ENCODE results near the gene DOCK2.
"Not testable (repeated sequence)": the region's sequence is repeated elsewhere in the genome, so short reads cannot be mapped to it uniquely, and the experiment has no call there.

The DOCK2 gene

DNA sequence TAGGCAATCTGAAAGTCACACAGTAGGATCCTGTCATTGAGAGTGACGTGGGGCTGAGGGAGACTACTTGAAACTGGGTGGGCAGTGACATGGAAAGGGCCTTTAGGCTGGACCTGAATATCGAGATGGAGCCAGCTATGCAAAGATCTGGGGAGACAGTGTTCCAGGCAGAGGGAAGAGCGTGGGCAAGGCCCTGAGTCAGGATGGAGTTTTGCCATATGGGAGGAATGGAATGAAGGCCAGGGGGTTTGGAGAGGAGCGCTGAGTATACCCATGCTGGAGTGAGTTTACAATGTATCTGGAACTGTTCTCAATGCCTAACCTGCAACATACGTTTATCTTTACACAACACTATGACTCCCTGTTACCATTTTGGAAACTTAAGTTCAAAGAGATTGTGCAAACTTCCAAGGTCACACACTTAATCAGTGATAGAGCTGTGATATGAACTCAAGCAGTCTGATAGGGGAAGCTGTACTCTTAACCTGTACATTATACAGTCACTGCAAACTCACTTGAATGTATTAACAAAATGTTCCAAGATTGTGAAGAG lies 309.7 kb downstream of the DOCK2 start:
- H3K9ac ChIP-seq (ENCODE audit: low read depth in 1 of 2, low read length in 2 of 2): no peak overlapping the region
- H3K4me1 ChIP-seq (ENCODE audit: control insufficient read depth in 2 of 2, insufficient read depth in 2 of 2, low read length in 2 of 2): peaks cover 0 to 3% of the 10 kb centered on the region in 2 donors
- no peak overlapping the region for H3K27ac ChIP-seq (ENCODE audit: low read depth in 2 of 2, low read length in 2 of 2)

GRCh38 chr5:169950333-169950732 lies 313.3 kb downstream of the DOCK2 start:
- H3K9ac ChIP-seq (ENCODE audit: low read depth in 1 of 2, low read length in 2 of 2): no peak overlapping the region
- H3K4me1 ChIP-seq (ENCODE audit: control insufficient read depth in 2 of 2, insufficient read depth in 2 of 2, low read length in 2 of 2): peaks cover 0 to 3% of the 10 kb centered on the region in 2 donors
- H3K4me3 ChIP-seq (ENCODE audit: low read length in 2 of 2): no peak overlapping the region
- H3K27me3 ChIP-seq (ENCODE audit: control insufficient read depth in 2 of 2, insufficient read depth in 2 of 2, low read length in 2 of 2): peaks cover 0 to 2% of the 10 kb centered on the region in 2 donors
- H3K9me3 ChIP-seq (ENCODE audit: control insufficient read depth in 2 of 2, low read length in 2 of 2): no peaks in the 10 kb centered on the region
- H3K36me3 ChIP-seq (ENCODE audit: control insufficient read depth in 2 of 2, insufficient read depth in 2 of 2, low read length in 2 of 2): no peaks in the 10 kb centered on the region
- no peak overlapping the region for H3K27ac ChIP-seq (ENCODE audit: low read depth in 2 of 2, low read length in 2 of 2)

More for the DNA sequence above, 309.7 kb downstream of the DOCK2 start:
- H3K27me3 ChIP-seq (ENCODE audit: control insufficient read depth in 2 of 2, insufficient read depth in 2 of 2, low read length in 2 of 2): peaks cover 0 to 2% of the 10 kb centered on the region in 2 donors
- H3K36me3 ChIP-seq (ENCODE audit: control insufficient read depth in 2 of 2, insufficient read depth in 2 of 2, low read length in 2 of 2): no peaks in the 10 kb centered on the region
- H3K4me3 ChIP-seq (ENCODE audit: low read length in 2 of 2): no peak overlapping the region
- H3K9me3 ChIP-seq (ENCODE audit: control insufficient read depth in 2 of 2, low read length in 2 of 2): no peaks in the 10 kb centered on the region

DNA sequence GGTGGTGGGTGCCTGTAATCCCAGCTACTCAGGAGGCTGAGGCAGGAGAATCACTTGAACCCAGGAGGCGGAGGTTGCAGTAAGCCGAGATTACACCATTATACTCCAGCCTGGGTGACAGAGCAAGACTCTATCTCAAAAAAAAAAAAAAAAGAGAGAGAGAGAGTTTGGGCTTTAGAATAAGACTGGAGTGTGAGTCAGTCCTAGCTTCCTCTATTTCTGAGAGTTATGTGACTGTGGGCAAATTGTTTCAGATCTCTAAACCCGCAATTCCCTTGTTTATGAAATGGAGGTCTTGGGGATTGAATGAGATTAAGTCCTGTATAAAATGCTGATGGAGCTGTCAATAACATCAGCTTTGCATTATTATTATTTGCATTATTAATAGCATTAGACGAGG lies 316.1 kb downstream of the DOCK2 start:
- not testable (repeated sequence) for H3K9me3 ChIP-seq (ENCODE audit: control insufficient read depth in 2 of 2, low read length in 2 of 2); H3K4me3 ChIP-seq (ENCODE audit: low read length in 2 of 2); H3K27ac ChIP-seq (ENCODE audit: low read depth in 2 of 2, low read length in 2 of 2); H3K9ac ChIP-seq (ENCODE audit: low read depth in 1 of 2, low read length in 2 of 2); H3K4me1 ChIP-seq (ENCODE audit: control insufficient read depth in 2 of 2, insufficient read depth in 2 of 2, low read length in 2 of 2); H3K27me3 ChIP-seq (ENCODE audit: control insufficient read depth in 2 of 2, insufficient read depth in 2 of 2, low read length in 2 of 2); H3K36me3 ChIP-seq (ENCODE audit: control insufficient read depth in 2 of 2, insufficient read depth in 2 of 2, low read length in 2 of 2)

DNA sequence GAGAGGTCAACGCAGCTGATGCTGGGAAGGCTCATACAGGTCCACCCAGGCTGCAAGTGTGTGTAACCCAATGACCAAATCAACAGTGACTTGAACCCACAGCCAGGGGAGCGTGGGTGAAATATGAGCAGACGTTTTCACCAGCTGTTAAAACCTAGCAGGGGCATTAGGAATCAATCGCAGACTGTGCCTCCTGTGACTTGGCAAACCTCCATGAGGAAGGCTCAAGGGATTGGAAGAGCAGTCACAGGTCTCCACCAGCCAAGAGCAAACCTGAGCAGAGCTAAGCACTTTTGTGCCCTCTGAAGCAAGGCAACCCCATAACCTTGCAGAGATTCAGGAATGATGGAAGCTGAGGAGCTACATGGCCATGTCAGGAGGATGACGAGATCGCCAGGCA lies 317.7 kb downstream of the DOCK2 start:
- no peaks in the 10 kb centered on the region for H3K9me3 ChIP-seq (ENCODE audit: control insufficient read depth in 2 of 2, low read length in 2 of 2)
- H3K9ac ChIP-seq (ENCODE audit: low read depth in 1 of 2, low read length in 2 of 2): no peak overlapping the region
- H3K27ac ChIP-seq (ENCODE audit: low read depth in 2 of 2, low read length in 2 of 2): no peak overlapping the region
- H3K4me1 ChIP-seq (ENCODE audit: control insufficient read depth in 2 of 2, insufficient read depth in 2 of 2, low read length in 2 of 2): no peaks in the 10 kb centered on the region
- no peak overlapping the region for H3K4me3 ChIP-seq (ENCODE audit: low read length in 2 of 2)
- peaks cover 0 to 2% of the 10 kb centered on the region in 2 donors for H3K27me3 ChIP-seq (ENCODE audit: control insufficient read depth in 2 of 2, insufficient read depth in 2 of 2, low read length in 2 of 2)
- no peaks in the 10 kb centered on the region for H3K36me3 ChIP-seq (ENCODE audit: control insufficient read depth in 2 of 2, insufficient read depth in 2 of 2, low read length in 2 of 2)

DNA sequence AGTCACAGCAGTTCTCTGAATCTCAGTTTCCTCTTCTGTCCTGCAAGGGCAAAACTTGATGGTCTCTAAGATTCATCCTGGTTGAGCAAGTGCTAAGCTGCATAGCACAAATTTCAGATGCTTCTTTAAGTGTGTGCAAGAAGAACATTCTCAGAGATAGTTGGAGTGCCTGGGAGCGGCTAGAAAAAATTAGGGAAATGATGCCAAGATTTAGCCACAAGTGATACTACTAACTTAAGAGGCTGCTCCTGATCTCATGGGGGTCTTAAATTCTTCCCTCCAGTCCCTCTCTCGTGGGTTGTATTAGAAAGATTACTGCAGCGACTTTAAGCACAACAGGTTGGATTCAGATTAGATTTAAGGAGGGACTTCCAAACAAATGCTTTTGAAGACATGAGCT lies 319.1 kb downstream of the DOCK2 start:
- Histone ChIP-seq H3K4me3 (ENCODE audit: low read length in 2 of 2) (no peak overlapping the region), H3K27ac (ENCODE audit: low read depth in 2 of 2, low read length in 2 of 2) (no peak overlapping the region), H3K9ac (ENCODE audit: low read depth in 1 of 2, low read length in 2 of 2) (no peak overlapping the region), H3K4me1 (ENCODE audit: control insufficient read depth in 2 of 2, insufficient read depth in 2 of 2, low read length in 2 of 2) (no peaks in the 10 kb centered on the region), H3K27me3 (ENCODE audit: control insufficient read depth in 2 of 2, insufficient read depth in 2 of 2, low read length in 2 of 2) (peaks cover 0 to 2% of the 10 kb centered on the region in 2 donors), H3K36me3 (ENCODE audit: control insufficient read depth in 2 of 2, insufficient read depth in 2 of 2, low read length in 2 of 2) (no peaks in the 10 kb centered on the region), H3K9me3 (ENCODE audit: control insufficient read depth in 2 of 2, low read length in 2 of 2) (no peaks in the 10 kb centered on the region)

DNA sequence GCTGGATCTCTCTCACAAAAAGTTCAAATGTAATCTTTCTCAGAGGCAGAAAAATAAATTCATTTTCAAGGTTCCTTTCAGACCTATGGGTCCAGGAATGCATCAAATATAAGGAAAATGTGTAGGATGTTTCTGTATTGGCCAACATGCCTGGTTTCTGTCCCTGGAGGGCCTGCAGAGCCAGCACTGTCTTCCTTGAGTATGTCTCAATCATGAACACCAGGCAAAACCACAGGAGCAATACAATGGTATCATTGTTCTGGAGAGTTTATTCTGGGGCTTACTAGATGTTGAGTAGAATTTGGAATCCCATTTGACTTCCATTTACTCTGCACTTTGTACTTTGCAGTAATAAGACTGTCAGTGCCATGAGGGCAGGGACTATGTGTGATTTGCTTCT lies 319.7 kb downstream of the DOCK2 start:
- H3K4me1 ChIP-seq (ENCODE audit: control insufficient read depth in 2 of 2, insufficient read depth in 2 of 2, low read length in 2 of 2): no peaks in the 10 kb centered on the region
- H3K4me3 ChIP-seq (ENCODE audit: low read length in 2 of 2): no peak overlapping the region
- H3K27ac ChIP-seq (ENCODE audit: low read depth in 2 of 2, low read length in 2 of 2): no peak overlapping the region
- no peaks in the 10 kb centered on the region for H3K36me3 ChIP-seq (ENCODE audit: control insufficient read depth in 2 of 2, insufficient read depth in 2 of 2, low read length in 2 of 2)
- no peak overlapping the region for H3K9ac ChIP-seq (ENCODE audit: low read depth in 1 of 2, low read length in 2 of 2)
- H3K9me3 ChIP-seq (ENCODE audit: control insufficient read depth in 2 of 2, low read length in 2 of 2): no peaks in the 10 kb centered on the region
- H3K27me3 ChIP-seq (ENCODE audit: control insufficient read depth in 2 of 2, insufficient read depth in 2 of 2, low read length in 2 of 2): peaks cover 0 to under 1% of the 10 kb centered on the region in 2 donors

DNA sequence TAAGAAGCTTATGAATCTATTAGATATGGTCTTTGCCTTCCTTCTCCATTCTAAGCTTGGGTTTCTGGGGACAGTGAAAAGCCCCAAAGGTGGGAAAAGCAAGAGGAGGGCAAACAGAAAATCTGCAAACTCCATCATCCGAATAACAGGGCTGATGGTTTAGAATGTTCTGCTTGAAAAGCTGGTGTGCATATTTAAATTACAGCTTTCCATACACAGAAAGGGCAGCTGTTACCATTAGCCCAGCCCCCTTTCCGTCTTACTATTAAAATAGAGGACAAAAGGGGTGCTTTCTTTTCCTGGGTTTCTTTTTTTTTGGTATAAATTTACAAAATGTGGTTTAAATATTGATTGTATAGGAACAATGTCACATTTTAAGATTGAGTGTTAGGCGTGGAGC lies 321.2 kb downstream of the DOCK2 start:
- Histone ChIP-seq H3K4me1 (ENCODE audit: control insufficient read depth in 2 of 2, insufficient read depth in 2 of 2, low read length in 2 of 2) (no peaks in the 10 kb centered on the region), H3K9ac (ENCODE audit: low read depth in 1 of 2, low read length in 2 of 2) (no peak overlapping the region), H3K36me3 (ENCODE audit: control insufficient read depth in 2 of 2, insufficient read depth in 2 of 2, low read length in 2 of 2) (no peaks in the 10 kb centered on the region), H3K27me3 (ENCODE audit: control insufficient read depth in 2 of 2, insufficient read depth in 2 of 2, low read length in 2 of 2) (no peaks in the 10 kb centered on the region), H3K9me3 (ENCODE audit: control insufficient read depth in 2 of 2, low read length in 2 of 2) (no peaks in the 10 kb centered on the region), H3K27ac (ENCODE audit: low read depth in 2 of 2, low read length in 2 of 2) (no peak overlapping the region), H3K4me3 (ENCODE audit: low read length in 2 of 2) (no peak overlapping the region)

- Histone ChIP-seq H3K27me3 (ENCODE audit: control insufficient read depth in 2 of 2, insufficient read depth in 2 of 2, low read length in 2 of 2) (no peaks in the 10 kb centered on the region), H3K9me3 (ENCODE audit: control insufficient read depth in 2 of 2, low read length in 2 of 2) (no peaks in the 10 kb centered on the region), H3K4me3 (ENCODE audit: low read length in 2 of 2) (no peak overlapping the region), H3K27ac (ENCODE audit: low read depth in 2 of 2, low read length in 2 of 2) (no peak overlapping the region), H3K36me3 (ENCODE audit: control insufficient read depth in 2 of 2, insufficient read depth in 2 of 2, low read length in 2 of 2) (no peaks in the 10 kb centered on the region), H3K9ac (ENCODE audit: low read depth in 1 of 2, low read length in 2 of 2) (no peak overlapping the region), H3K4me1 (ENCODE audit: control insufficient read depth in 2 of 2, insufficient read depth in 2 of 2, low read length in 2 of 2) (no peaks in the 10 kb centered on the region)
Observed at GRCh38 chr5:169960659-169961058, 323.6 kb downstream of the DOCK2 start.

- Histone ChIP-seq H3K27ac (ENCODE audit: low read depth in 2 of 2, low read length in 2 of 2) (no peak overlapping the region), H3K4me3 (ENCODE audit: low read length in 2 of 2) (no peak overlapping the region), H3K4me1 (ENCODE audit: control insufficient read depth in 2 of 2, insufficient read depth in 2 of 2, low read length in 2 of 2) (no peaks in the 10 kb centered on the region), H3K9ac (ENCODE audit: low read depth in 1 of 2, low read length in 2 of 2) (no peak overlapping the region), H3K9me3 (ENCODE audit: control insufficient read depth in 2 of 2, low read length in 2 of 2) (no peaks in the 10 kb centered on the region), H3K27me3 (ENCODE audit: control insufficient read depth in 2 of 2, insufficient read depth in 2 of 2, low read length in 2 of 2) (no peaks in the 10 kb centered on the region), H3K36me3 (ENCODE audit: control insufficient read depth in 2 of 2, insufficient read depth in 2 of 2, low read length in 2 of 2) (no peaks in the 10 kb centered on the region)
Observed at GRCh38 chr5:169964246-169964645, 327.2 kb downstream of the DOCK2 start.

- H3K4me1 ChIP-seq (ENCODE audit: control insufficient read depth in 2 of 2, insufficient read depth in 2 of 2, low read length in 2 of 2): no peaks in the 10 kb centered on the region
- no peaks in the 10 kb centered on the region for H3K9me3 ChIP-seq (ENCODE audit: control insufficient read depth in 2 of 2, low read length in 2 of 2)
- H3K4me3 ChIP-seq (ENCODE audit: low read length in 2 of 2): no peak overlapping the region
- H3K27ac ChIP-seq (ENCODE audit: low read depth in 2 of 2, low read length in 2 of 2): no peak overlapping the region
- no peak overlapping the region for H3K9ac ChIP-seq (ENCODE audit: low read depth in 1 of 2, low read length in 2 of 2)
- no peaks in the 10 kb centered on the region for H3K36me3 ChIP-seq (ENCODE audit: control insufficient read depth in 2 of 2, insufficient read depth in 2 of 2, low read length in 2 of 2)
- H3K27me3 ChIP-seq (ENCODE audit: control insufficient read depth in 2 of 2, insufficient read depth in 2 of 2, low read length in 2 of 2): peaks cover 0 to 2% of the 10 kb centered on the region in 2 donors
Observed at GRCh38 chr5:169970339-169970738, 333.3 kb downstream of the DOCK2 start.
